ENCODE measurements around the gene KIAA1217.

The KIAA1217 gene, protein sequence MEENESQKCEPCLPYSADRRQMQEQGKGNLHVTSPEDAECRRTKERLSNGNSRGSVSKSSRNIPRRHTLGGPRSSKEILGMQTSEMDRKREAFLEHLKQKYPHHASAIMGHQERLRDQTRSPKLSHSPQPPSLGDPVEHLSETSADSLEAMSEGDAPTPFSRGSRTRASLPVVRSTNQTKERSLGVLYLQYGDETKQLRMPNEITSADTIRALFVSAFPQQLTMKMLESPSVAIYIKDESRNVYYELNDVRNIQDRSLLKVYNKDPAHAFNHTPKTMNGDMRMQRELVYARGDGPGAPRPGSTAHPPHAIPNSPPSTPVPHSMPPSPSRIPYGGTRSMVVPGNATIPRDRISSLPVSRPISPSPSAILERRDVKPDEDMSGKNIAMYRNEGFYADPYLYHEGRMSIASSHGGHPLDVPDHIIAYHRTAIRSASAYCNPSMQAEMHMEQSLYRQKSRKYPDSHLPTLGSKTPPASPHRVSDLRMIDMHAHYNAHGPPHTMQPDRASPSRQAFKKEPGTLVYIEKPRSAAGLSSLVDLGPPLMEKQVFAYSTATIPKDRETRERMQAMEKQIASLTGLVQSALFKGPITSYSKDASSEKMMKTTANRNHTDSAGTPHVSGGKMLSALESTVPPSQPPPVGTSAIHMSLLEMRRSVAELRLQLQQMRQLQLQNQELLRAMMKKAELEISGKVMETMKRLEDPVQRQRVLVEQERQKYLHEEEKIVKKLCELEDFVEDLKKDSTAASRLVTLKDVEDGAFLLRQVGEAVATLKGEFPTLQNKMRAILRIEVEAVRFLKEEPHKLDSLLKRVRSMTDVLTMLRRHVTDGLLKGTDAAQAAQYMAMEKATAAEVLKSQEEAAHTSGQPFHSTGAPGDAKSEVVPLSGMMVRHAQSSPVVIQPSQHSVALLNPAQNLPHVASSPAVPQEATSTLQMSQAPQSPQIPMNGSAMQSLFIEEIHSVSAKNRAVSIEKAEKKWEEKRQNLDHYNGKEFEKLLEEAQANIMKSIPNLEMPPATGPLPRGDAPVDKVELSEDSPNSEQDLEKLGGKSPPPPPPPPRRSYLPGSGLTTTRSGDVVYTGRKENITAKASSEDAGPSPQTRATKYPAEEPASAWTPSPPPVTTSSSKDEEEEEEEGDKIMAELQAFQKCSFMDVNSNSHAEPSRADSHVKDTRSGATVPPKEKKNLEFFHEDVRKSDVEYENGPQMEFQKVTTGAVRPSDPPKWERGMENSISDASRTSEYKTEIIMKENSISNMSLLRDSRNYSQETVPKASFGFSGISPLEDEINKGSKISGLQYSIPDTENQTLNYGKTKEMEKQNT (N-terminal part only)

DNA sequence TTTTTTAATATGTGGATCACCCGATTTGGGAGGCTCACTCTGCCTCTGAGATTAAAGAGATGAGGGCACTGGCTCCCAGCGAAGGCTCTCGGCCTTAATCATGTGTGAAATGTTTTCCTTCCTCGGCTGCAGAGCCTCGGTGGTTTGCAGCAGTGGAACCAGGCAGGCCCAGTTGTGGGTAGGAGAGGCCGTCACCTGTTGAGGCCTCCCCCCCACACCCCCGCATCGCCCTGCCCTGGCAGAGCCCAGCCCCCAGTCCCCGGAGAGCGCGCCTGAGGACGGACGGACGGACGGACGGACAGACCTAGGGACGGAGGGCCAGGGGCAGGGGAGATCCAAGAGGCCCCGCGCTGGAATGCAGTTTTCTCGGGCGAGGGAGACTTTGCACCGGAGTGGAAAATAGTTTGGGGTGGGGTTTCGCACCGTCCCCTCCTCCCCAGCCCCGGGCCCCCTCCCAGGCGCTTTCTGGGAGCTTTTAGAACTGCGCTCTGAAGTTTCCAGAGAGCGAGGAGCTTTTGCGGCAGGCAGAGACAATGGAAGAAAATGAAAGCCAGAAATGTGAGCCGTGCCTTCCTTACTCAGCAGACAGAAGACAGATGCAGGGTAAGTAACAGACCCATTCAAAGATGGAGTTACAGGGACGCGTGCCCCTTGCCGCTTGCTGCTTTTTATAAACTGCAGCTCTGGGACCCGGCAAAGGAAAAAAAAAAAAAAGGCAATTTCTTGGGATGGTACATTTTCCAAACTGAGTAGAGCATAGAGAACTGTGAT lies at the start of gene KIAA1217:
Gene KIAA1217, plus strand, starts transcription at position 478 of the 771 bp plus-strand sequence. Its CDS starts 56 bp downstream, at position 534.
- no peak for DNase-seq (ENCODE audit: low read depth, low spot score)

DNA sequence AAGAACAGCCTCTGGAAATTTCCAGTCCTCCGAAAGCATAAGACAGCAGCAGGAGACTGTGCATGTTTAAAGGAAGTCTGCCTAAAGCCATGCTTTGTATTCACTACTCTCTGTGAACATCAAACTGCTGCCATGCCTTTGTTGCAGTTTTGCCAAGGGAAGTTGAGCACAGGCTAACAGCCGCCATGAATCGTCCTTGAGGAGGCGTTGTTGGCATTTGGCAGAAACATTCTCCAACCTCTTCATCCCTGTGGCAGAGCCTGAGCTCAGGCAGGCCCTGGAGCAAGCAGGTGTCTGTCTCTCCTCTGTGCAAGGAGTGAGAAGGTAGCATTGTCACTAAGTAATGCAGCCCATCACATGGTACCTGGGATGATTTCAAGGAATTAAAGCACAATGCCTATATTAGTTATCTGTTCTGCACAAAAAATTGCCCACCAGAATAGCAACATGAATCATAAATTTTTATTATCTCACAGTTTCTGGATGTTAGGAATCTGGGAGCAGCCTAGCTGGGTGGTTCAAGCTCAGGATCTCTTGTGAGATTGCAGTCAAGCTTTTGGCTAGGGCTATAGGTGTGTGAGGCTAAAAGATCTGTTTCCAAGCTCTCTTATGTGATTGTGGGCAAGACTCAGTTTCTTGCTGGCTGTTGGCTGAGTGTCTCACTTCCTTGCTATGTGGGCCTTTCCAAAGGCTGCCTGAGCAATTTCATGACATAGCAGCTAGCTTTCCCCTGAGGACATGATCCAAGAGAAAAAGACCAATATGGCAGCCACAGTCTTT lies 46.5 kb upstream of the KIAA1217 start:
- DNase-seq (ENCODE audit: low read depth, low spot score) = no peak

DNA sequence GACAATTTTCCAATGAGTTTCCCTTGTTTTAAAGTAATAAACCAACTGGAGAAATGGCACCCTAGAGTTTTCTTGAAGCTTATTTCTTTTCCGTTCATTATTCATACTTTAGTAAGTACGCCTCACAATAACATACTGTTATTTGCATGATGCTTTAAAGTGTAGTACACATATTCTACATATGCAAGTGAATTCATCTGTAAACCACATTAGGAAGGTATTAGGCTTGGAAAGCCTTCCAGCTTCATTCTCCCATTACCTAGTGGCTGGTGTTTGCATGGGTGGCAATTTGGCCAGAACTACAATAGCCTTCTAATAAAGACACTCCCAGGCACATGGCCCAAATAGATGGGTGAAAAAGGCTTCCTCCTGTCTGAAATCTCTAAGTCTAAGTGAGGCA lies 45.5 kb upstream of the KIAA1217 start:
- DNase-seq (ENCODE audit: low read depth, low spot score) = no peak

DNA sequence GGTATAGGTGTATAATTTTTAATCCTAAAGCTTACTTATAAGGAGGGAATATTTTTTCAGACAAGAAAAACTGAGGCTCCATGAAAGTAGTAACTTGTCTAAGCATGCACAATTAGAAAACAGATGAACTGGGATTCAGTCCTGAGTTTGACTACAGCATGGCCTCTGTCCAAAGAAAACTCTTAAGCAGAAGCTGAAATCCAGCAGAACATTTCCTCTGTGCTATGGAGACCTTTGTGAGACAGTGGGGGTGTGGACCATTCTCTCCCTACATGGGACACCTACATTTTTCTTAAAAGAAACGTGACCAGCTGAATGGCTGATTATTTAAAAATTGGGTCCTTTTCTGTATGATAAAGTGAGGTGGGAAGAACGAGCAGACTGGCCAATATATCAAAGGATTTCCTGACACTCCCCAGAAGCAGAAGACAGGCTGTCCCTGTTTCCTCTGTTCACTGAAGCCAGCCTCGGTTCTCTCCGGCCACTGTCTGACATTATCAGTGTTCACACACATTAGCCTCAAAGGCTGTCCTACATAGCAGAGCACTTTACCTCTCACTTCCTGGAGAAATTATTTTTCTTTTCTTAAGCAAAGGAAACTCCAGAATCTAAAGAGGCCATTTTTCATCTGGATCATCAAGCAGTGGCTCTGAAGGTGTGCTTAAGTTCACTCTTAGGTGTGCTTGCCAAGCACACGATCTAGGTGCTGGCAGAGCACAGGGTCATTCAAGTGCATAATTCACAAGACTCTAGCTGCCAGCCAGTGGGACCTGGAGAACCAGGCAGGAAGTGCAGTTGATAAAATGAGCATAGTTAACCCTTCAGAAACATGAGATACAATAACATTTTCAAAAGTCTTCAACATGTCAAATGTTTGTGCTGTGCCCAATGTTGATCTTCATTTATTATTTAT lies 40.4 kb upstream of the KIAA1217 start:
- DNase-seq (ENCODE audit: low read depth, low spot score) = no peak

DNA sequence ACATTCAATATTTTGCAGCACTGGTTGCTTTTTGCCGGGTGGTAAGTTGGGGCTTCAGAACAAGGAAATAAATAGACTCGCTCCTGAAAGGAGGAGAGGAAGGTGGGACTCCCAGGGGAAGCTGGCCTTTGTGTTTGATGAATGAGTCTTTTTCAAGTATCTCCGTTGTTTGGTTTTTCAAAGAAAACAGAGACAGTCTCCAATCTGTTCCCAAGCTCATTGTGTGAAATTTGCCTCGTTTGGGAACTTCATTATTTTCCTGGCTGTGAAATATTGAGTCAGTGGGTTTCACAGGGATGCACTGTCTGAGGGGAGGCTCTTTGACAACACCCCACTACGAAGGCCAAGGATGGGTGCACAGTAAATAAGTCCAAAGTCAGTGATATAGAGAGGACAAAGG lies 38.7 kb upstream of the KIAA1217 start:
- DNase-seq (ENCODE audit: low read depth, low spot score) = no peak

DNA sequence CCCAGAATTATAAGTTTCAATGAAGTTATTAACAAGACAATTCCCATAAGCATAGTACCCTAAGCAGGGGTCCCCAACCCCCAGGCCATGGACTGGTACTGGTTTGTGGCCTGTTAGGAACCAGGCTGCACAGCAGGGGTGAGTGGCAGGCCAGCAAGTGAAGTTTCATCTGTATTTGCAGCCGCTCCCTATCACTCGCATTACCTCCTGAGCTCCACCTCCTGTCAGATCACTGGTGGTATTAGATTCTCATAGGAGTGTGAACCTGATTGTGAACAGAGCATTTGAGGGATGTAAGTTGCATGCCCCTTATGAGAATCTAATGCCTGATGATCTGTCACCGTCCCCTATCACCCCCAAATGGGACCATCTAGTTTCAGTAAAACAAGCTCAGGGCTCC lies 36.0 kb upstream of the KIAA1217 start:
- no peak for DNase-seq (ENCODE audit: low read depth, low spot score)

DNA sequence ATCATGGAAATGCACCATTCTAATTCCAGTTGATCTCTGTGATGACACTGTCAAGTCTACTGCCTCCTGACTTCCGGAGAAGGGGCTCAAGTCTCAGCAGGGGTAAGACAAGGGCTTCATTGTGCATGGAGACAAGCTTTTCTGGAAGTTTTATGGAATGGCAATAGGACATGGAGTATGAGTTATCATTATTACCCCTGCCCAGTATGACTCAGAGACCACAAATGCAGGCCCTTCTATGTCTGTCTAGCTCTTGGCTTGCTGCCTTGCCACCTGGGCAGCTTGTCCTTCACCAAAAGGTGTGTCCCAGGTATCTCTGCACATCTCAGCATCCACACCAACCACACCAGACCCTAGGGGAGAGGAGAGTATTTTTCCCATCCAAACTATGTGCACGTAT lies 34.9 kb upstream of the KIAA1217 start:
- DNase-seq (ENCODE audit: low read depth, low spot score) = no peak

DNA sequence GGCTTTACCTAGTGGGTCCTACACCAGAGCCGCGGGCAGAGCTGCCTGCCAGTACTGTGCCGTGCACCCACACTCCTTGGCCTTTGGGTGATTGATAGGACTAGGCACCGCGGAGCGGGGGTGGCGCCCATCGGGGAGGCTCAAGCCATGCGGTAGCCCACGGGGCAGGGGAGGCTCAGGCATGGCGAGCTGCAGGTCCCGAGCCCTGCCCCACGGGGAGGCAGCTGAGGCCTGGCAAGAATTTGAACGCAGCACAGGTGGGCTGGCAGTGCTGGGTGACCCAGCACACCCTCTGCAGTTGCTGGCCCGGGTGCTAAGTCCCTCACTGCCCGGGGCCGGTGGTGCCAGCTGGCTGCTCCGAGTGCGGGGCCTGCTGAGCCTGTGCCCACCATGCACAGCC lies 32.3 kb upstream of the KIAA1217 start:
- no peak for DNase-seq (ENCODE audit: low read depth, low spot score)

DNA sequence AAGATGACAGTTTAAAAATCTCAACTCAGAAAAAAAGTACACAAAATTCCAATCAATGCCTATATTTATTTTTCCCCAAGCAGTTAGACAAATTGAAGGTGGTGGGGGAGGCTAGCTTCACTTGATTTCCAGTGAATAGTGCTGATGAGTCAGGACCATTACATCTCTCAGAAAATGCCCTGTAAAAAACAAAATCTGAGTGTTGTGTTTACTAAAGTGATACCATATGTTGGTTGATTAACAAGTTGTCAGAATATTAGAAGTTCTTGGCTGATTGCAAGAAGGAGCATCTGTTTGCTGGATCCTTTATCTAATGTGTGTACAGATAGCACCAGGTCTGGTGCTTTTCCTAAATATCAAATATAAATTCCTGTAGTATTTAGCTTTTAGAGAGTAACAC lies 31.3 kb upstream of the KIAA1217 start:
- no peak for DNase-seq (ENCODE audit: low read depth, low spot score)

DNA sequence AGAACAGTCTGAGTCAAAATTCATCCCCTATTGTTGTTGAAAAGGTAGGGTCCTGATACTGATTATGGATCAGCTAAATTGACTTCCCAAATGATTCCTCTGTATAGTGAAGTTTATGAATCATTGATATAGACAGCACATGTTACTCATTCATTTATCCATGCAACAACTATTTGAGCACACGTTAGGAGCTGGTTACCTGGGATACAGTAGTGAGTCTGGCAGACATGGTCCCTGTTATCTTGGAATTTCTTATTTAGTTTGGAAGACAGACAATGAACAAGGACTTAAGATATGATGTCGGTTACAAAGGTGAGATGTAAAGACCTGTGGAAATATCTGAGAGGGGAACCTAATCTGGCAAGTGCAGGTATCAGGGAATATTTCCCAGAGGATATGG lies 28.0 kb upstream of the KIAA1217 start:
- no peak for DNase-seq (ENCODE audit: low read depth, low spot score)

DNA sequence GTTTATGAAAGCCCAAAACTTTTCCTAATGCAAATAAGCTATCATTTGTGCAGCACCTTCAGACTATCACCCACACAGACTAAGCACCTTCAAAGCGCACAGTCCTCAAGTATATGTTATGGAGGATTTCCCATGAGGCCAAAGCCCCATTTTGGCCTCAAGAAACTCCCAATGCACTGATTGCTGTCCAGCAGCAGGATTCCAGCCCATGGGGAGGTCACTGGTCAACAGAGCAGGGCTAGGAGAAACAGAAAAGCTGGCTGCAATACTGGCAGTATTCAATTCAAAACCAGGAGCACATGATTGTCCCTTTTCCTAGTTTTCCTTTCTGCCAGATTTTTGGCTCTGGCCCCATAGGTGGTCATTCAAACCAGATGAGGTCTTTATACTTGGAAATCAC lies 24.5 kb upstream of the KIAA1217 start:
- no peak for DNase-seq (ENCODE audit: low read depth, low spot score)

DNA sequence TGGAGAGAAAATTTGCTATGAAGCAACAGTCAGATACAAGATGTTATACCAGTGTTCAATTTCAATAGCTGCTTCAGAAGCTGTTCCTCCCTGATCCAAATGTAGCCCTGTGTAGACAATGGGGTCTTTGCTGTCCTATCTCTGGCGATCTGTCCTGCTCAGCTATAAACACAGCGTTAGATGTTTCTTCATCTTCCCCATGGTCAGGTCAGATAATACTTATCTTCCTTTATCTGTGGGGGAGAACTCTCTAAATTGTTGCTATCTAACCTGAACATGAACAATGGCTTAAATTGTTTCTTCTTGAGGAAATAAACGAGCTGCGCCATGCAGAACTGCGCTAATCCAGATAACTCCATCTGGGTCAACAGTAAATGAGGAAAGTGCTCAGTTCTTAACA lies 15.6 kb upstream of the KIAA1217 start:
- no peak for DNase-seq (ENCODE audit: low read depth, low spot score)

DNA sequence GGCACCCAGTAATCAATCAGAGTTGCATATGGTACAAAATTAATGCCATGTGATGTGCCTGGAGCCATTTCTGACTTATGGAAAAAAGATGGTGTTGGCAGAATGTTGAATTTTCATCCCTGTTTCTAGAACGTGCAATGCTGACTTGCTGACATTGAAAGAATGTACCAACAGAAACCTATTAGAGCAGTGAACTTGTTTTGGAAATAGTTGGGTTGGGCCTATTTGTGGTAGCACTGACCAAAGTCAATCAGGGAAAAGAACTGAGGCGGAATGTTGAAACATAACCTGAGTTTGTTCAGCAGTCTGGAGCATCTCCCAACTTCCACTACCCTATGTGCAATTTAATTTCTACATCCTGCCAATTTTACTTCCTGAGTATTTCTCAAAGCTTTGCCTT lies 11.7 kb upstream of the KIAA1217 start:
- no peak for DNase-seq (ENCODE audit: low read depth, low spot score)

DNA sequence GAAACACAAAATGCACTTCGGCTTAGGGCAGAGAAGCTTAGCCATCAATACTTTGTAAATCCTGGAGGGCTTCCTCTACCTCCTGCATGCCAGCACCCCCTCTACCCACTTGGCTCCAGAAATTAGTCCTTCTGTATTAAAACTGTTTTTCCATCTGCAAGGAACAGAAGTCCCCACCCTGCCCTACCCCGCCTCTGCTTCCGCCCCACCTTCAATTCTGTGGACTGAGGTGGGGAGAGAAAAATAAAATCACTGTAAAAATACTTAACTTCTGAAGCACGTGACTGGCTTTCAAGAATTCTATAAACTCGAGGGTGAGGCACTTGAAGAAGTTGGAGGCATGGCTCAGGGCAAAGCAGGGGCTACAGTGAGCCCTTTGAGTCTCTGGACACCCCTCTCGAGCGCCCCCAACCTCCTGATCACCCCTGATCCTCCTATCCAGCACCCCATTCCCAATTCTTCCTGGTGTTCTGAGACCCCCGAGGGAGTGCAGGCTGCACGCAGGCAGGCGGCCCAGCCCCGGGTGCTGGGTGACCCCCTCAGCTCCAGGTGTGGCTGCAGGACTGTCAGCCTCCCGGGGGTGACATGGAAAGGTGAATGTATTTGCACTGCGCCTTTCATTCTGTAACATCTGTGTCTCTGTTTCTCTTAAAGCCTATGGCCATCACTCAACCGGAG lies 7.3 kb upstream of the KIAA1217 start:
- DNase-seq (ENCODE audit: low read depth, low spot score) = no peak

DNA sequence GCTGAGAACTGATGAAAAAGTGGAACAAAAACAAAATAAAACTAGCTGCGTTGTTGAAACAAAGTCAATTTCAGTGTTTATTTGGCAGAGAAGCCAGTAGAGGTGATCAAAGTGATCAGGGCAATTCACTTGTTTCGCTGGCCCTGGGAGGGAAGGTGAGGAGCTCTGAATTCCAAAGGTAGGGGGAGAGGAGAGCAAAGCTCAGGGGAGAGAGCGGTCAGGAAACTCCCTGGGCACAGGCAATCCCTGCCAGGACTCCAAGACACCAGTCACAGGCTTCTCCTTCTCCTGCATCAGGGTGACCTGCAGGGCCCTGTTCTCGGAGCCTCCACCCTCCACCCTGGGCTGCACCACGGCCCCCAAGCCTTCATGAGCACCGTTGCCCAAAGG lies 6.8 kb upstream of the KIAA1217 start:
- DNase-seq (ENCODE audit: low read depth, low spot score) = no peak

DNA sequence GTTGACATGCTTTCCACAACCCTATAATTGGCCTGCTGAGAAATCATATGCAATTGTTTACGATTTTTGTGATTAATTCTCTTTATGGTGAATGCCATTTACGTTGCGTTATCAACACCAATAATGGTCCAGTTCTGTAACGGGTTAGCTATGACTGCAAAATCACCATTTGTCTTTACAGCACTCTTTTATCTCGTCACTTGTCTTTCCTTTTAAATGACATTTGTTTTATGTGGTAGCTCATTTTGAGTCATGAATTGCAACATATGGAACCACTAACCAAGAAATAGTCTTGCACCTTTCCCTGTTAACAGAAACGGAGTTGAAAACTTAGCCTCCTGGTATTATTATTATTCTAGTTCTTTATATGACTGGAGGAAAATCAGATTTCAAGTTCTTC lies 3.1 kb upstream of the KIAA1217 start:
- no peak for DNase-seq (ENCODE audit: low read depth, low spot score)

DNA sequence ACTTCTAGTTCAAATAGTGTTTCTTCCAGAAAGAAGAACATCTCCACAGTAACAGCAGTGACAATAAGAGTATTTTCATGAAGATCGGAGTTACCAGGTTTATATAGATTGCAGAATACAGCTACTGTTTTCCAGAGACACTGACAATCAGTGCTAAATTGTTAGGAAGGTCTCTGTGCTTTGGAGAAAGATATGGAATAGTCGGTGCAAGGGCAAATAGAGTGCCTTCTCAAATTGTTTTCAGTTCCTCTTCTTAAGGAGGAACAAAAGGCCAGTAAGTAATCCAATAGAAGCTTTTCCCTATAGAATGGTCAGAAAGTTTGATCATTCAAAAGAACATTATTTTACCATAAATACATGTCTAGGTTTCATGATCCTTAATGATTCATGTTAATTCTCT lies 2.6 kb upstream of the KIAA1217 start:
- no peak for DNase-seq (ENCODE audit: low read depth, low spot score)

DNA sequence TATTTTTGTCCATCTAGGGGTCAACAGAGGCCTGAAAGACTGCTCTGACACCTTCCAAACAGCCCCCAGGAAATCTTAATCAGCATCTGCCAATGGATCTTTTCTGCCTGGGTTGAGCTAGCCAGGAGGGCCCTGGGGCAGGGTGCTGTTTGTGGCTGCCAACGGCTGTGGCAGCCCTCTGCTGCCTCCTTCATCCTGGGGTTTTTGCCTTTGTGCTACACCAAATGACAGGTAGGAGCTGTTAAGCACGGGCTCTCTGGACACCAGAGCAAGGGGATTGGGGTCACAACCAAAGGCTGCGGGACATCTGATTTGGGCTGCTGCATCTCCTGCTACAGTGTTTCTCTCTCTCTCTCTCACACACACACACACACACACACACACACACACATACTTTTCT lies 2.0 kb upstream of the KIAA1217 start:
- DNase-seq (ENCODE audit: low read depth, low spot score) = no peak

DNA sequence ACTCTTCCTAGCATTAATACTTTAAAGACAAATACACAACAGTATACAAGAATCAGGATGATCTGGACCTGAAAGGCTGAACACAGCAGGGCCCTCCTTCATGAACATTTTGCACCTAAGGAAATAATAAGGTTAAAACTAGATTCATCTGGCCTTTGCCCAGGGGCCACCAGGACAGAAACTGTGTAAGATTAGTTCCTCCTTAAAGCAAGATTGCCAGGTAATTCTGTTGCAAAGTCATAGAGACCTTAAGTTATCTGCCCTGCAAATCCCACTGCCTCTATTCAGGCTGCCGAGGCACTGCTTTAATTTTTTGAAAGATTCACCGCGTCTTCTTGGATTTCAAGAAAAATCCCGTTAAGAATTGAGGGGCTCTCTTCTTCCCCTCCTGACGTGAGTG lies 1.6 kb upstream of the KIAA1217 start:
- no peak for DNase-seq (ENCODE audit: low read depth, low spot score)

Measured in brain pericyte (primary cell).